ENCODE data around the gene JDP2.

GRCh38 chr14:75459099-75459741, 31.4 kb downstream of the JDP2 start:
- TF ChIP-seq GATA2 (IDR thresholded peaks at IDR 0.05; ENCODE audit: low read depth, low read length) (no peak), GATA3 (IDR thresholded peaks at IDR 0.05; ENCODE audit: low read depth, low read length) (no peak)
